Measurements from ENCODE around the gene ALDH1A3. TPM values are rescaled to one million over a fixed set of nuclear protein-coding genes. Genes with fewer than 3 reads are reported as not detected.
A peak's percentile ranks its signal among the peaks of the same experiment; 100 is the strongest.

Gene ALDH1A3
- total RNA-seq, 1 experiment from 2014 or later: 350 TPM

- DNase-seq (ENCODE audit: low read depth): no peak
Measured at GRCh38 chr15:100859970-100860828, 19.4 kb upstream of the ALDH1A3 start.

- DNase-seq (ENCODE audit: low read depth): no peak
Measured at GRCh38 chr15:100860829-100861510, 18.7 kb upstream of the ALDH1A3 start.

GRCh38 chr15:100861511-100861991, 18.1 kb upstream of the ALDH1A3 start:
- DNase-seq (ENCODE audit: low read depth): no peak

GRCh38 chr15:100862162-100862561, 17.5 kb upstream of the ALDH1A3 start:
- no peak for DNase-seq (ENCODE audit: low read depth)

GRCh38 chr15:100863075-100863795, 16.4 kb upstream of the ALDH1A3 start:
- no peak for DNase-seq (ENCODE audit: low read depth)

- DNase-seq (ENCODE audit: low read depth): peak; percentile 29
Measured at GRCh38 chr15:100863796-100864267, 15.8 kb upstream of the ALDH1A3 start.

GRCh38 chr15:100866386-100867330, 13.0 kb upstream of the ALDH1A3 start:
- peak; percentile 42 for DNase-seq (ENCODE audit: low read depth)

GRCh38 chr15:100867433-100867832, 12.2 kb upstream of the ALDH1A3 start:
- DNase-seq (ENCODE audit: low read depth): peak; percentile 66

- no peak for DNase-seq (ENCODE audit: low read depth)
Measured at GRCh38 chr15:100869151-100869999, 10.3 kb upstream of the ALDH1A3 start.

GRCh38 chr15:100873029-100873677, 6.5 kb upstream of the ALDH1A3 start:
- peak; percentile 79 for DNase-seq (ENCODE audit: low read depth)

- DNase-seq (ENCODE audit: low read depth): no peak
Measured at GRCh38 chr15:100875495-100875894, 4.1 kb upstream of the ALDH1A3 start.

- DNase-seq (ENCODE audit: low read depth): no peak
Measured at GRCh38 chr15:100875976-100876375, 3.7 kb upstream of the ALDH1A3 start.

- no peak for DNase-seq (ENCODE audit: low read depth)
Measured at GRCh38 chr15:100877551-100877950, 2.1 kb upstream of the ALDH1A3 start.

- DNase-seq (ENCODE audit: low read depth): no peak
Measured at GRCh38 chr15:100878130-100878529, 1.5 kb upstream of the ALDH1A3 start.

GRCh38 chr15:100878648-100879047, 983 bp upstream of the ALDH1A3 start:
- DNase-seq (ENCODE audit: low read depth): no peak

GRCh38 chr15:100879061-100879463, 569 bp upstream of the ALDH1A3 start:
- no peak for DNase-seq (ENCODE audit: low read depth)

- peak; percentile 44 for DNase-seq (ENCODE audit: low read depth)
Measured at GRCh38 chr15:100880139-100880896, 687 bp downstream of the ALDH1A3 start.

- no peak for DNase-seq (ENCODE audit: low read depth)
Measured at GRCh38 chr15:100880897-100881242, 1.2 kb downstream of the ALDH1A3 start.

All from M059J (cell line).